Pulmonary artery endothelial cell (primary cell): ENCODE data around the gene PNLDC1. TPM values are rescaled to one million over a fixed set of nuclear protein-coding genes. Genes with fewer than 3 reads are reported as not detected.

Experiments
- DNase-seq: peaks from one replicate; pipeline ENCODE4 v3.0.0-alpha.2; 2011; ENCODE audit warnings: low read depth, low spot score
- total RNA-seq: library from RNA; depleted of rRNA; stranded (reverse); fragments of >200 nt; gene quantifications from 2 replicates; pipeline ENCODE4 v1.2.3, GENCODE V29; 2014

Gene PNLDC1, protein sequence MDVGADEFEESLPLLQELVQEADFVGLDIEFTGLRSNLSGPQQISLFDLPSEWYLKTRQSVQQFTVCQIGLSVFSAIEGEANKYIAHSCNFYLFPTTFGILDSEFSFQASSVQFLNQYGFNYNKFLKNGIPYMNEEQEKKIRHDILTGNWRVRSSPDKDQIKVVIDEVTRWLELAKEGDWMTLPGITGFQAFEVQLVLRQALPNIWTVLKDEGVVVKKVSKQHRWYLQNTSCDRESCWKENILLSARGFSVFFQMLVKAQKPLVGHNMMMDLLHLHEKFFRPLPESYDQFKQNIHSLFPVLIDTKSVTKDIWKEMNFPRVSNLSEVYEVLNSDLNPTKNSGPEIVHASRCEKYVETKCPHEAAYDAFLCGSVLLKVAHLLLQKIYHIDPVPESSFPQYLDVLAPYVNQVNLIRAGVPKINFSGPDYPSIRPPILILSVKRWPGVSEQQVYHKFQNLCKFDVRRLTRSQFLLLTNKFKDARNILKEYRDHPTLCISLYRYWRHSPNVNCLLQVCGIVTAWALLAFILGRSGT
- 0.11 TPM in 1 of 2 replicates, not detected in the other for total RNA-seq

DNA sequence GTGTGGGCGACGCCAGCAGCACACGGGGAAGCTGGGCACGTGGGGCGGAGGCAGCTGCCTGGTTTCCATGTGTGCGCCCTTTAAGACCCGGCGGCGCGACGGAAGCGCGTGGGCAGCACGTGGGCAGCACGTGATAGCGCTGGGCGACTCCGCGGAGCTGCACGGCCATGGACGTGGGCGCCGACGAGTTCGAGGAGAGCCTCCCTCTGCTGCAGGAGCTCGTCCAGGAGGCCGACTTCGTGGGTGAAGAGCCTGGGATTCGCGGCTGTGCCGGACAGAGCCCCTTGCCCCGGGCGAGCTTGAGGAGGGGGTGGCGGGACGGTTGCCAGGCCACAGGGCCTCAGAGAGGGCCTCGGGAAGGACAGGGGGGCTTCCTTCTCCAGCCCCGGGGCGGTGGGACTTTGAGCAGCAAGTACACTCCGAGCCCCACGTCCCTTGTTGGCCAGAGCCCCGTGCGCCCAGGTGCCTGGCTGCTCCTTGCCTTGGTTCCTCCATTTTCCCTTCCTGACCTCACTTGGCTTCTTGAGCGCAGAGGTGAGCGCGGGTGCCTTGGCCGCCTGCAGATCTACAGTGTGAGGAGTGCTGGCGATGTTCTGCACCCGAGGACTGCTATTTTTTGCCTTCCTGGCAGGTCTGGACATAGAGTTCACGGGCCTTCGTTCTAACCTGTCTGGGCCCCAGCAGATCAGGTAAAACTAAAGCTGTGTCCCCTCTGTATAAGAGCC is at the start of gene PNLDC1:
TSS of gene PNLDC1 (plus strand) at position 136 of the 725 bp plus-strand sequence. CDS start at position 168, 32 bp downstream.
- DNase-seq, result no peak

DNA sequence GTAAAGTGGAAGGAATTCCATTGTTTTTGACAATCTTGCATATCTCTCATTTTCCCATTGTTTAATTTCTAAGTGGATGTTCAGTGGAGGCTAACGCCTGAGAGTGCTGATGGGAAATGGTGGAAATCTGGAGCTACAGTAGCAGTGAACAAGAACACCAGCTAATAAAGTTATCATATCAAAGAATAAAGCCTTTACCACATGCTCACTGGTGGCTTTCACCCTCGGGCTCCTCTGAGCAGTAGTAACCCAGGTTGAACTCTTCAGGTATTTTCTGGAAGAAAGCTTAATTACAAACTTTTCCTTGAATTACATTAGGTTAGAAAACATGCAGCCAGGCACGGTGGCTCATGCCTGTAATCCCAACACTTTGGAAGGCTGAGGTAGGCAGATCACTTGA is 48.6 kb upstream of the PNLDC1 start:
- DNase-seq, result no peak

- no peak for DNase-seq
Observed at GRCh38 chr6:159753081-159753872, 46.8 kb upstream of the PNLDC1 start.

GRCh38 chr6:159754401-159754800 is 45.7 kb upstream of the PNLDC1 start:
- DNase-seq, result no peak

DNA sequence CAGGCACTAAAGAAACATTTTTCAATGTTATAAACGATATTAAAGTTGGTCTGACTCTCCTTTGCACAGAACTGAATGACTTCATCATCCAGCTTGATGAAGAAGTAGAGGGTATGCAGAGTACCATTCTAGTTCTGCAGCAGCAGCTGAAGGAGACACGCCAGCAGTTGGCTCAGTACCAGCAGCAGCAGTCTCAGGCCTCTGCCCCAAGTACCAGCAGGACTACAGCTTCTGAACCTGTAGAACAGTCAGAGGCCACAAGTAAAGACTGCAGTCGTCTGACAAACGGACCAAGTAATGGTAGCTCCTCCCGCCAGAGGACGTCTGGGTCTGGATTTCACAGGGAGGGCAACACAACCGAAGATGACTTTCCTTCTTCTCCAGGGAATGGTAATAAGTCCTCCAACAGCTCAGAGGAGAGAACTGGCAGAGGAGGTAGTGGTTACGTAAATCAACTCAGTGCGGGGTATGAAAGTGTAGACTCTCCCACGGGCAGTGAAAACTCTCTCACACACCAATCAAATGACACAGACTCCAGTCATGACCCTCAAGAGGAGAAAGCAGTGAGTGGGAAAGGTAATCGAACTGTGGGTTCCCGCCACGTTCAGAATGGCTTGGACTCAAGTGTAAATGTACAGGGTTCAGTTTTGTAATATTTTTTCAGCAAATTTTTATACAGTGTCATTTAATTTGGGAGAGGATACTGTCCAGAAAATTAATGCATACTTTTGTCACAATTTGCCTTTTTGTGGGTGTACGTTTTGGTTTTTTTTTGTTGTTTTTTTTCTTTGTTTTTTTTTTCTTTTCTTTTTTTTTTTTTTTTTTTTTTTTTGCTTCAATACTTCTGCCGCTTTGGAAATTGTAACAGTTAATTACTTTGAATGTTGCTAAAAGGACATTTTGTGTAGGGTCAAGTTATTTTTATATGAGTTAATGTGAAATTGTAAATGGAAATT is 44.8 kb upstream of the PNLDC1 start:
- DNase-seq, result no peak

GRCh38 chr6:159756508-159756907 is 43.6 kb upstream of the PNLDC1 start:
- no peak for DNase-seq

GRCh38 chr6:159758031-159759001 is 41.8 kb upstream of the PNLDC1 start:
- no peak for DNase-seq

- no peak for DNase-seq
Observed at GRCh38 chr6:159759645-159760044, 40.4 kb upstream of the PNLDC1 start.

GRCh38 chr6:159760602-159761057 is 39.4 kb upstream of the PNLDC1 start:
- DNase-seq, result peak; percentile 39

DNA sequence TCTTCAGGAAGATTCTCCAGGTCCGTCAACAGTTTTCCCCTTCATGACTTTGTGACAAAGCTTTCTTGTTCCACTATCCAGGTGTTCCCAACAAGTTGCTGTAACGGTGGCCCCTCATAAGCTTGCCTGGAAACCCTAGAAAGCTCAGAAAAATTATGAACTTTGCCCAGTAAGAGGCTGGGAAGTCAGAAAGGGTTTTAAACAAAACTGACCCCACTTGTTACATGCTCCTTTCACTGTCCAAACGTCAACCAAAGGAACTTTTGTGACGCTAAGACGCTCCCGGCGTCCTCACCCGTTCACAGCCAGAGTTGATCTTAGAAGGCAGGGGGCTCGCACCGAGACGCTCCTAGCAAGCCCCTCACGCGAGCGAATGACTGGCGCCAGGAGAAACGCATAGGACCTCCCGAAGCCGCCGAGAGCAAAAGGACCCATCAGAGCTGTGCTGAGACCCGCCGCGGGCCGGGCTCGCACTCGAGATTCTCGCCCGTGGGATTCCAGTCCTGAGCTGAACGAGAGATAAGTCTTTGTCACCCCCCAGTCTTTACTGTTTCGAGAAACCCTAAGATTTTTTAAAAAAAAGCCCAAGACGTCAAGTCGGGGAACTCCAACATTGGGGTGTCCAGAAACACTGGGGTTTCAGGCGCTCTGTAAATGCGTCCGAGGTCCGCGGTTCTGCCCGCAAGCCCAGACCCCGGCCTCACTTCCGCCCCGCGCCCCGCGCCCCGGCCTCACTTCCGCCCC is 38.8 kb upstream of the PNLDC1 start:
- no peak for DNase-seq

- DNase-seq, result peak; percentile 78
Observed at GRCh38 chr6:159761873-159762680, 38.0 kb upstream of the PNLDC1 start, which contains the start of gene ACAT2. ACAT2 (plus strand) TSS chr6:159762045; CDS start chr6:159762088, 43 bp downstream.

DNA sequence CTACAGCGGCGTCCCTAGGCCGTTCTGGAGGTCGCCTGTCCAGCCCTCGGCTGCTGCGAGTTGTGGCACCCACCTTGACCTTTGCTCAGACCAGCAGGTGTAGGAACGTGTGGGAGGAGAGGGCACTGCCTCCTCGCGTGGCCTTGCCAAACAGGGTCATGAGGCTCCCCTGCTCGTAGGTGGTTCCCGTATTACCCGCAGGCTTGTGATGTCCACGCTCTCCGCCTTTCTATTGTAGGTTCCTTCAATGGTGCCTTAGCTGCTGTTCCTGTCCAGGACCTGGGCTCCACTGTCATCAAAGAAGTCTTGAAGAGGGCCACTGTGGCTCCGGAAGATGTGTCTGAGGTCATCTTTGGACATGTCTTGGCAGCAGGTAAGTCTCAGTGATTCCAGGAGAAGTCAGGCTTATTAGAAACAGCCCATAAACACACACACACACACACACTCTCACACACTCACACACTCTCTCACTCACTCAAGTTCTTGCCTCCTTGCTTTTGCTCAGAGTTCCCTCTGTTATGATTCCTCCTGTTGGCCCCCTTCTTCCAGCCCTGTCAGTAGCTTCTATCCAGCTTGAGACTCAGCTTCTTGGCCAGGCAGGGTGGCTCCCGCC is 37.3 kb upstream of the PNLDC1 start:
- no peak for DNase-seq

DNA sequence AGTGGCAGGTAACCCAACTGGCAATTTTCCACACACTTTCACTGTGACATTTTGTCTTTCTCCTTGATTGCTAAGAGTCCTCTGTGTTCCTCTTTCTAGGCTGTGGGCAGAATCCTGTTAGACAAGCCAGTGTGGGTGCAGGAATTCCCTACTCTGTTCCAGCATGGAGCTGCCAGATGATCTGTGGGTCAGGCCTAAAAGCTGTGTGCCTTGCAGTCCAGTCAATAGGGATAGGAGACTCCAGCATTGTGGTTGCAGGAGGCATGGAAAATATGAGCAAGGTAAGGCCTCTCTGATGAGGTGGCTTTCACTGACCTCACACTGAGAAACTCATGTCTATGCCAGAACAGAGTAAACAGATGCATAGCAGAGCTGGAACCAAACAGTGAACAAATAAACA is 33.2 kb upstream of the PNLDC1 start:
- no peak for DNase-seq

- DNase-seq, result no peak
Observed at GRCh38 chr6:159769470-159769869, 30.6 kb upstream of the PNLDC1 start.

DNA sequence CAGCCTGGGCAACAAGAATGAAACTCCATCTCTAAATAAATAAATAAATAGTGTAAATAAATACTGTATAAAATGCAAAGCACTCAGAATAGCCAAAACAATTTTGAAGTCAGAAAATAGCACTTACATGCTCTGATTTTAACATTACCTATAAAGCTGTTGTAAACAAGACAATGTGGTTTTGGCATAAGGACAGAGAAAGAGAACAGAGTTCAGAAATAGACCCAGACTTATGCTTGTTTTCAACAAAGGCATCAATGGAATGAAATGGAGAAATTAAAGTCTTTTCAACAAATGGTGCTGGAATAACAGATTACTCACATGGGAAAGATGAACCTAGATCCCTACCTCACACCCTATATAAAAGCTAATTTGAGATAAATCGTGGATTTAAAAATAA is 27.9 kb upstream of the PNLDC1 start:
- DNase-seq, result no peak

- DNase-seq, result no peak
Observed at GRCh38 chr6:159777240-159777904, 22.7 kb upstream of the PNLDC1 start.
